PC-9 (cell line): ENCODE measurements around the gene EXOC4.

Experiments used
- EZH2 ChIP-seq: fragments of 200-600 bp; sonication (generic); IDR thresholded peaks from 2 replicates; pipeline ENCODE4 v1.8.0; 2017; ENCODE audit warnings: antibody characterized with exemption, low read depth
- TF ChIP-seq, protein P1 (sequence below): fragments of 200-600 bp; sonication (generic); conservative IDR thresholded peaks from 2 replicates; pipeline ENCODE4 v1.6.1; 2017; ENCODE audit warnings: mixed run types, antibody characterized with exemption, mild to moderate bottlenecking, moderate library complexity

DNA sequence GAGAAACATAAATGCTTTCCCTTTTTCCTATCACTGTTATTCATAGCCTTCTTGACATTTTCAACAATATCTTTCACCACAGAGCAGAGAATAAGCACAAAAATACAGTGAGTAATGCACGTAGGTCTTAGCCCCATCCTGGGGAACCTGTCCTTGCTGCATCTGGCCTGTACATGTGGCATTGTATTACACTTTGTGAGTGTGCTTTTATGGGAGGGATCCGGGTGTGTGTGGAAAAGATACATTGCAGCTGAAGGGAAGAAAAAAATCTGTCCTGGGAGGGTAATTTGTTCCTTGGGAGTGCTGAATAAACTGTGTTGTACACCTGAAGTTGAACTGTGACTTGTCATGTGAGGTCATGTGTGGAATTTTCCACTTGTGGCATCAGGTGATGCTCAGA lies 451.6 kb downstream of the EXOC4 start:
- TF ChIP-seq, protein P1, sequence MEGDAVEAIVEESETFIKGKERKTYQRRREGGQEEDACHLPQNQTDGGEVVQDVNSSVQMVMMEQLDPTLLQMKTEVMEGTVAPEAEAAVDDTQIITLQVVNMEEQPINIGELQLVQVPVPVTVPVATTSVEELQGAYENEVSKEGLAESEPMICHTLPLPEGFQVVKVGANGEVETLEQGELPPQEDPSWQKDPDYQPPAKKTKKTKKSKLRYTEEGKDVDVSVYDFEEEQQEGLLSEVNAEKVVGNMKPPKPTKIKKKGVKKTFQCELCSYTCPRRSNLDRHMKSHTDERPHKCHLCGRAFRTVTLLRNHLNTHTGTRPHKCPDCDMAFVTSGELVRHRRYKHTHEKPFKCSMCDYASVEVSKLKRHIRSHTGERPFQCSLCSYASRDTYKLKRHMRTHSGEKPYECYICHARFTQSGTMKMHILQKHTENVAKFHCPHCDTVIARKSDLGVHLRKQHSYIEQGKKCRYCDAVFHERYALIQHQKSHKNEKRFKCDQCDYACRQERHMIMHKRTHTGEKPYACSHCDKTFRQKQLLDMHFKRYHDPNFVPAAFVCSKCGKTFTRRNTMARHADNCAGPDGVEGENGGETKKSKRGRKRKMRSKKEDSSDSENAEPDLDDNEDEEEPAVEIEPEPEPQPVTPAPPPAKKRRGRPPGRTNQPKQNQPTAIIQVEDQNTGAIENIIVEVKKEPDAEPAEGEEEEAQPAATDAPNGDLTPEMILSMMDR = no peak
- TF ChIP-seq EZH2 = no peak
